ENCODE results near the gene SLC25A2. TPM values are rescaled to one million over a fixed set of nuclear protein-coding genes. Genes with fewer than 3 reads are reported as not detected.

SLC25A2 gene
- total RNA-seq, 4 donors from 2014 or later = 1.2 to 3.1 TPM; not detected in 2

GRCh38 chr5:141306630-141307029 lies 2.8 kb upstream of the SLC25A2 start:
- no peak overlapping the region for H3K4me3 ChIP-seq
- H3K27me3 ChIP-seq = no peaks in the 10 kb centered on the region
- TF ChIP-seq POLR2A (IDR thresholded peaks at IDR 0.05) (no peak), EP300 (IDR thresholded peaks at IDR 0.05) (no peak), POLR2AphosphoS5 (IDR thresholded peaks at IDR 0.05) (no peak), CTCF (IDR thresholded peaks at IDR 0.05) (no peak)
- WGBS, 2 donors (ENCODE audit: low coverage in 1 of 2) = 83 to 90% methylated on average over 1 of the region's 1 CpG
- peaks cover 0 to 23% of the 10 kb centered on the region in 2 donors for H3K36me3 ChIP-seq
- ATAC-seq = no peak
- H3K27ac ChIP-seq = no peak overlapping the region
- no peaks in the 10 kb centered on the region for H3K4me1 ChIP-seq
- peaks cover 0 to 100% (median 0%) of the 10 kb centered on the region in 3 donors for H3K9me3 ChIP-seq

GRCh38 chr5:141298376-141298775 lies 5.5 kb downstream of the SLC25A2 start:
- Histone ChIP-seq H3K27ac (no peak overlapping the region), H3K4me1 (no peaks in the 10 kb centered on the region), H3K4me3 (no peak overlapping the region), H3K9me3 (peaks cover 0 to 100% (median 0%) of the 10 kb centered on the region in 3 donors), H3K27me3 (no peaks in the 10 kb centered on the region), H3K36me3 (peaks cover 0 to 31% of the 10 kb centered on the region in 2 donors)
- TF ChIP-seq POLR2A (IDR thresholded peaks at IDR 0.05) (no peak), CTCF (IDR thresholded peaks at IDR 0.05) (no peak), POLR2AphosphoS5 (IDR thresholded peaks at IDR 0.05) (no peak), EP300 (IDR thresholded peaks at IDR 0.05) (no peak)
- no peak for ATAC-seq
- WGBS, 2 donors (ENCODE audit: low coverage in 1 of 2) = 83 to 87% methylated on average over 4 of the region's 4 CpGs

- Histone ChIP-seq H3K9me3 (peaks cover 0 to 98% (median 0%) of the 10 kb centered on the region in 3 donors), H3K4me1 (no peaks in the 10 kb centered on the region), H3K36me3 (peaks cover 0 to 19% of the 10 kb centered on the region in 2 donors), H3K27me3 (no peaks in the 10 kb centered on the region), H3K4me3 (no peak overlapping the region), H3K27ac (no peak overlapping the region)
- ATAC-seq = no peak
- TF ChIP-seq CTCF (IDR thresholded peaks at IDR 0.05) = no peak
- WGBS, 2 donors (ENCODE audit: low coverage in 1 of 2) = 51 to 74% methylated on average over 3 of the region's 3 CpGs
Measured at GRCh38 chr5:141272906-141273305, 30.9 kb downstream of the SLC25A2 start.

- peaks cover 5 to 100% (median 11%) of the 10 kb centered on the region in 3 donors for H3K9me3 ChIP-seq
- 90 to 91% methylated on average over 4 of the region's 4 CpGs for WGBS, 2 donors (ENCODE audit: low coverage in 1 of 2)
- H3K27me3 ChIP-seq = no peaks in the 10 kb centered on the region
- H3K36me3 ChIP-seq = peaks cover 0 to 31% of the 10 kb centered on the region in 2 donors
- no peak for TF ChIP-seq POLR2A (IDR thresholded peaks at IDR 0.05)
- TF ChIP-seq POLR2AphosphoS5 (IDR thresholded peaks at IDR 0.05) = no peak
- no peak for TF ChIP-seq CTCF (IDR thresholded peaks at IDR 0.05)
- TF ChIP-seq EP300 (IDR thresholded peaks at IDR 0.05) = no peak
- H3K4me3 ChIP-seq = no peak overlapping the region
- no peaks in the 10 kb centered on the region for H3K4me1 ChIP-seq
- H3K27ac ChIP-seq = no peak overlapping the region
- ATAC-seq = no peak
Measured at GRCh38 chr5:141269195-141269594, 34.7 kb downstream of the SLC25A2 start.

GRCh38 chr5:141261238-141261546 lies 42.7 kb downstream of the SLC25A2 start:
- no peak overlapping the region for H3K4me3 ChIP-seq
- H3K27ac ChIP-seq = no peak overlapping the region
- no peaks in the 10 kb centered on the region for H3K27me3 ChIP-seq
- ATAC-seq = no peak
- peaks cover 0 to 38% of the 10 kb centered on the region in 2 donors for H3K36me3 ChIP-seq
- H3K9me3 ChIP-seq = peaks cover 17 to 100% (median 21%) of the 10 kb centered on the region in 3 donors
- TF ChIP-seq EP300 (IDR thresholded peaks at IDR 0.05) = no peak
- no peak for TF ChIP-seq POLR2AphosphoS5 (IDR thresholded peaks at IDR 0.05)
- no peak for TF ChIP-seq POLR2A (IDR thresholded peaks at IDR 0.05)
- no peak for TF ChIP-seq CTCF (IDR thresholded peaks at IDR 0.05)
- 50 to 77% methylated on average over 1 of the region's 1 CpG for WGBS, 2 donors (ENCODE audit: low coverage in 1 of 2)
- H3K4me1 ChIP-seq = no peaks in the 10 kb centered on the region
